Dendritic cell treated with granulocyte-macrophage colony-stimulating factor and Interleukin-4, amounts not matched to agents 40 ng/mL and 50 ng/mL, for 4 days (primary cell): Measurements from ENCODE around the gene SCGB3A2.

Experiments used
- H3K27ac Mint-ChIP-seq: one replicate; pipeline ENCODE4 v1.8.0; 2022; ENCODE audit warnings: mild to moderate bottlenecking, mixed read lengths
- H3K27me3 Mint-ChIP-seq: one replicate; pipeline ENCODE4 v1.8.0; 2022; ENCODE audit warnings: mild to moderate bottlenecking, mixed read lengths
- H3K36me3 Mint-ChIP-seq: one replicate; pipeline ENCODE4 v1.8.0; 2022; ENCODE audit warnings: low read depth, mixed read lengths
- H3K4me1 Mint-ChIP-seq: one replicate; pipeline ENCODE4 v1.8.0; 2022; ENCODE audit warnings: low read depth, mixed read lengths
- H3K4me3 Mint-ChIP-seq: one replicate; pipeline ENCODE4 v1.8.0; 2022; ENCODE audit warnings: mild to moderate bottlenecking, moderate library complexity, mixed read lengths
- H3K9me3 Mint-ChIP-seq: one replicate; pipeline ENCODE4 v1.8.0; 2022; ENCODE audit warnings: mixed read lengths
- intact Hi-C: fragments of 100-400 bp; cut with micrococcal nuclease; formaldehyde crosslinking; loops from one replicate; pipeline ENCODE4 v1.15.0; 2022

The SCGB3A2 gene

DNA sequence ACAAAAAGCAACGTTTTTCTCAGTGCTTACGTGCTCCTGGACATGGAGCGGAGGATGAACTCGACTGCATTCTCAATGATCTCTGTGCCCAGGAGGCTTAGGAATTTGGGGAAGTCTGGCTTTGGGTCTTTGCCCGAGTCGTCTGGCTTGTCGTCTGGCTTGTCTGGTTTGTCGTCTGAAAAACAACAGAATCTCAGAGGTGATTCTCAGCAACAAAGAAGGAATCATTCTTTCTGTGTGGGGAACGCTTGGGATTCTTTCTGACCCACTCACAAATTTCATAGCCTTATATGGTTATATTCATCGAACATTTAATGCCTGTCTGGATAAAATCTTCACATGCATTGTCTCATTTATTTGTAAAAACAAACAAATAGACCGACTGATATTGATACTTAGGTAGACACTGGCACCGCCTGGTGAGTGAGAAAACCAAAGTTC lies 23.1 kb downstream of the SCGB3A2 start:
- no peaks in the 10 kb centered on the region for H3K9me3 Mint-ChIP-seq
- H3K4me1 Mint-ChIP-seq = no peaks in the 10 kb centered on the region
- H3K36me3 Mint-ChIP-seq = no peaks in the 10 kb centered on the region
- no peaks in the 10 kb centered on the region for H3K27me3 Mint-ChIP-seq
- no peak overlapping the region for H3K27ac Mint-ChIP-seq
- intact Hi-C loops = no loop called here
- no peak overlapping the region for H3K4me3 Mint-ChIP-seq

DNA sequence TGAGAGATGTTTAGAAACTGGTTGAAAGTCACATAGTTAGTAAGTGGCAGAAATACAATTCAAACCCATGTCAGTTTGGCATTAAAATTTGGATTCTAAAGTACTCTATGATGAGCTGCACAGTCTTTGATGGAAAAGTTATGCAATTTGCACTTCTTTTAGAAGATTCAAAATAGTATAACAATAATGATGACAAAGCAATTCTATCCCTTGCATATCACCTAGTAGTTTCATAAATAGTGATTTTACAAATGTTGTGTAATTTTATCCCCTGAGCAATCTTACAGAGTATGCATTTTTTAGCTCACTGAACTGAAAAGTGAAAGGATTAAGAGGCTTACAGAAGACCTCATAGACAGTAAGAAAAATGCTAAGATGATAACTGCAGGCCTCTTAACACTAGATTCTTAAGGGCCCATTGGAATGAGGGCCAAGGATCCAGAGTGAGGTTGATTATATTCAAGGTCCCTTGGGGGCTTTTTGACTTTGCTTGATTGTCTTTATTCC lies 24.2 kb downstream of the SCGB3A2 start:
- intact Hi-C loops = no loop called here
- Mint-ChIP-seq H3K27ac (no peak overlapping the region), H3K27me3 (no peaks in the 10 kb centered on the region), H3K4me3 (no peak overlapping the region), H3K4me1 (no peaks in the 10 kb centered on the region), H3K9me3 (no peaks in the 10 kb centered on the region), H3K36me3 (no peaks in the 10 kb centered on the region)

DNA sequence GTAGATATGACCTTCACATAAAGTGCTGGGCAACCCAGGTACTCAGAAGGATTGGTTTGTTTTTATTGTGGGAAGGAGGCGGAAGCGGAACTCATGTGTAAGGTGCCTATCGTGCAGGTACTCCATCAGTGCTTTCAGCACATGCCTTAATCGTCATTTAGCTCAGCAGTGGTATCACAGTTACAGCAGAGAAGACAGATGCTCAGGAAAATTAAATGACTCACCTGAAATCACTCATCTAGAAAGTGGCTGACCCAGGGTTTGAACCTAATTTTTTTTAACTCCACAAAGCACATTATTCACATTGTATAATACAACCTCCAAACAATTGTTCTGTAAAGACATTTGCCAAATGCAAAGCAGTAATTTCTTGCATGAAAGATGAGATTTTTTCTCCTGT lies 25.6 kb downstream of the SCGB3A2 start:
- no peaks in the 10 kb centered on the region for H3K27me3 Mint-ChIP-seq
- no peaks in the 10 kb centered on the region for H3K9me3 Mint-ChIP-seq
- intact Hi-C loops = no loop called here
- no peak overlapping the region for H3K4me3 Mint-ChIP-seq
- H3K4me1 Mint-ChIP-seq = no peaks in the 10 kb centered on the region
- no peaks in the 10 kb centered on the region for H3K36me3 Mint-ChIP-seq
- no peak overlapping the region for H3K27ac Mint-ChIP-seq

DNA sequence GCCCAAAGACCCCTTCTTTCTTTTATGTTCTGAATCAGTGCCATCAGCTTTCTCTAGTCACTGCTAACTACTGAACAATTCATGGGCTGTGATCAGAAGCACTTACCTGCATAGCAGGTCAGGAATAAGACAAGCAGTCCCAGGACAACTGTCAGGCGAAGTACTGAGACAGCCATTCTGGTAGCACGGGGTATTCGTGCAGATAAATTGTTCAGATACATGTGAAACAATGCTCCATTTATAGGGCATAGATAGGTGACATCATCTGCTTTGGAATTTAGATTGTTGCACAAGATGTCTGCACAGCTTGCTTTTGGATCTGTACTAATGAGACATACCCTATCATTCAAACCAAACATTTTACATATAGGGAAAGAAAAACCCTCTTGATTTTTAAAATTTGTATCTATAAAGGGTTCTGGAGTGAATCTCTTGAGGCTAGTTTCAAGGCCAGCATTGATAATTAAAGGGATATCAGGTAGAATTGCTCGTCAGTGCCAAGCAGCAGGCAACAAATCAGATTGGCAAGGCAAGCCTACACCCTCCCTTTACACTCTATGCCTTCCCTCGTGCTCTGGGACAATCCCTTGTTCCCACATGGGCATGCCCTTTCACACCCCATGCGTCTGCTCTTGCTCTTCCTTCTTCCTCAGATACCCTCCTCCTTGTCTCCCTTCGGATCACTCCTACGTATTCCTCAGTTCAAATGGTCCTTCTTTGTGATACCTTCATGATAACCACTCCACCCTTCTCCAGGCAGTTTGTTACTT lies 28.0 kb downstream of the SCGB3A2 start, which contains the start of gene C5orf46:
C5orf46 (minus strand) TSS at position 213 of the 770 bp plus-strand sequence; CDS start at position 176, 37 bp downstream.
- no peaks in the 10 kb centered on the region for H3K36me3 Mint-ChIP-seq
- intact Hi-C loops = no loop called here
- H3K9me3 Mint-ChIP-seq = no peaks in the 10 kb centered on the region
- H3K27ac Mint-ChIP-seq = no peak within 1 kb of the TSS
- peaks cover 8% of the 10 kb centered on the region for H3K27me3 Mint-ChIP-seq
- H3K4me3 Mint-ChIP-seq = no peak within 1 kb of the TSS
- H3K4me1 Mint-ChIP-seq = no peaks in the 10 kb centered on the region

DNA sequence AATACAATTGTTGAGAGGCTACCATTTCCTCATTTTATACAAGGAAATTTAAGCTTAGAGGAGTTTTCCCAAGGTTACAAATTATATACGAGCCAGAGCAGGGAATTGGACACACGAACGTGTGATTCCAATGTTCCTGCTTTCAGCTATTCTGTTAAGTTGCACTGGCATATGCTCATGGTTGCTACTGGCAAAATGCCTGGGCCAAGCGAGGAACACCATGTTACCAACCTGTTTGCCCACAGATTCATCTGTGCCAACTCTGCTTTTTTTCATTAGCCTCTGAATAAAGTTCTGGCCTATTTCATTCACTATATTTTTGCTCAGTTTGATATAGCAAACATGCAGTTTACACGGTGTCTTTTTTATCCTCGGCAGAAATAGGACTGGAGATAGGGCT lies 32.9 kb downstream of the SCGB3A2 start:
- H3K4me3 Mint-ChIP-seq = no peak overlapping the region
- H3K4me1 Mint-ChIP-seq = peaks cover 6% of the 10 kb centered on the region
- intact Hi-C loops = no loop called here
- no peak overlapping the region for H3K27ac Mint-ChIP-seq
- H3K27me3 Mint-ChIP-seq = peaks cover 19% of the 10 kb centered on the region
- no peaks in the 10 kb centered on the region for H3K9me3 Mint-ChIP-seq
- H3K36me3 Mint-ChIP-seq = no peaks in the 10 kb centered on the region

DNA sequence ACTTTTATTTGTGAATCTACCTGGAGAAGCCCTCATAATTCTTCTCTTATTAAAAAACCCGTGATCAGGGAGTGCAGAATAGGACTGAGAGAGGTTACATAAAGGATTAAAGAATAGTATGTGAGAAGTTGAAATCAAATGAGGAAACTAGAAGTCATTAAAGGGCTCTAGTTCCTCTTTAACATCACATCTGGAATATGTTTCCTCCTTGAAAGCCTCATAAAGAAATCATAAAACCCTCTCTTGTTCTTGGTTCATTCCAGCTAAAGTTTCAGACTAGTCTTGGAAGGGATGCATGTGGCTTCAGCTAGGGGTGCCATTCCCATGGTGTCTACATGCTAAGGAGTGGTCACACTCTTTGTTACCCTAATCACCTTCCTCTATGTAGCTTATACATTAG lies 33.5 kb downstream of the SCGB3A2 start:
- H3K4me1 Mint-ChIP-seq = peaks cover 6% of the 10 kb centered on the region
- intact Hi-C loops = no loop called here
- H3K4me3 Mint-ChIP-seq = no peak overlapping the region
- no peaks in the 10 kb centered on the region for H3K36me3 Mint-ChIP-seq
- H3K27me3 Mint-ChIP-seq = peaks cover 19% of the 10 kb centered on the region
- H3K27ac Mint-ChIP-seq = no peak overlapping the region
- no peaks in the 10 kb centered on the region for H3K9me3 Mint-ChIP-seq

DNA sequence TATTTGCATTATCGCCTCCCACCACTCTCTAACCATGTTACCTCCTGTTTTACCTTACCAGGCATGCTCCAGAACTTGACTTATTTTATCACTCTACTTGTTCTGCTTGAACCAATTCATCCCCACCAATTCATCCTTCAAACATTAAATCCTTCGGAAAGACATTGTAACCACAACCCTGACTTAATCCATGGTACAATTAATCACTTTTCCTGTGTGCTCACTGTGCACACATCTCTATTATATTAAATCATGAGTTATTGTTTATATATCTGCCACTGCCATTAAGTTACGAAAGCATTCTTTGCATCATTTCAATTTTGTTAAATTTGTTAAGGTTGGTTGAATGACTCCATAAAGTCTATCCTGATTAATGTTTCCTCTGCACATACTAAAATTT lies 35.3 kb downstream of the SCGB3A2 start:
- Mint-ChIP-seq H3K27ac (no peak overlapping the region), H3K9me3 (no peaks in the 10 kb centered on the region), H3K4me3 (no peak overlapping the region), H3K36me3 (no peaks in the 10 kb centered on the region), H3K4me1 (peaks cover 6% of the 10 kb centered on the region), H3K27me3 (peaks cover 19% of the 10 kb centered on the region)
- intact Hi-C loops = no loop called here

DNA sequence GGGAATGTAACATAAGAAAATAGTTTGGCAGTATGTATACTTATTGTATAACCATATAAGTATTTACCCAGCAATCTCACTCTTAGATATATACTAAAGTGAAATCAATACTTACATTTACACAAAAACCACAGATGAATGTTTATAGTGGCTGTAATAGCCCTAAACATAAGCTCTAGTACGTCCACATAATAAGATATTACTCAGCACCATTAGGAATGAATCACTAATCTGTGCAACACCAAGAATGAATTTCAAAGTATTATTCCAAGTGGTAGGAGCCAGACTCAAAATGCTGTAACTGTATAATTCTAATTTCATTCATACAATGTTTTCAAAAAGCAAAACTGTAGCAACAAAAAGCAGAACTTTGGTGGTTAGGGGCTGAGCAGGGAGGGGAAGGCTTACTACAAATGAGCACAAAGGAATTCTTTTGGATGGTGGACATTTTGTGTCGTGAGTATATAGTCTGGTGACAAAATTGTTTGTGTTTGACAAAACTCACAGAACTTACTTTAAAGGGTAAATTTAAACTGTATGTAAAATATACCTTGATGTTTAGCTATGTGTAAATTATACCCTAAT lies 39.7 kb downstream of the SCGB3A2 start:
- Mint-ChIP-seq H3K4me3 (no peak overlapping the region), H3K27me3 (peaks cover under 1% of the 10 kb centered on the region), H3K36me3 (no peaks in the 10 kb centered on the region), H3K27ac (no peak overlapping the region), H3K9me3 (no peaks in the 10 kb centered on the region), H3K4me1 (peaks cover 9% of the 10 kb centered on the region)
- intact Hi-C loops = no loop called here

DNA sequence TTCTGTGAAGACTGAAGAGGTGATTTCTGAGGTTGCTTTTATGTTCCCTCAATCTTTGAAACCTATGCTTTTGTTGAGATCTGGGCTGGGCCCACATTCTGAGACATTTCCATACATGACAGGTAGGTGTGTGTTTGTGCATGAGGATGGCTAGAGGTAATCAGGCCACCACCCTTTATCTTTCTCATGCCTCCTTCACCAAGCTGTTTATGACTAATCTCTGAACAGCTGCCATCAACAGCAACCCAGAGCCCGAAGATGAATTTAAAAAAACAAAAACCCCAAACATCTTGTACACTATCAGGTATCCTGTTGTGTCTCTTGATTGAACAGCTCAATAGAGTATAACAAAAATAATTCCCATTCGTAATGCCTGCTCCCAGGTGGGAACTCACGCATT lies 40.4 kb downstream of the SCGB3A2 start:
- Mint-ChIP-seq H3K36me3 (no peaks in the 10 kb centered on the region), H3K4me1 (peaks cover 9% of the 10 kb centered on the region), H3K4me3 (no peak overlapping the region), H3K27ac (no peak overlapping the region), H3K27me3 (no peaks in the 10 kb centered on the region), H3K9me3 (no peaks in the 10 kb centered on the region)
- intact Hi-C loops = no loop called here

DNA sequence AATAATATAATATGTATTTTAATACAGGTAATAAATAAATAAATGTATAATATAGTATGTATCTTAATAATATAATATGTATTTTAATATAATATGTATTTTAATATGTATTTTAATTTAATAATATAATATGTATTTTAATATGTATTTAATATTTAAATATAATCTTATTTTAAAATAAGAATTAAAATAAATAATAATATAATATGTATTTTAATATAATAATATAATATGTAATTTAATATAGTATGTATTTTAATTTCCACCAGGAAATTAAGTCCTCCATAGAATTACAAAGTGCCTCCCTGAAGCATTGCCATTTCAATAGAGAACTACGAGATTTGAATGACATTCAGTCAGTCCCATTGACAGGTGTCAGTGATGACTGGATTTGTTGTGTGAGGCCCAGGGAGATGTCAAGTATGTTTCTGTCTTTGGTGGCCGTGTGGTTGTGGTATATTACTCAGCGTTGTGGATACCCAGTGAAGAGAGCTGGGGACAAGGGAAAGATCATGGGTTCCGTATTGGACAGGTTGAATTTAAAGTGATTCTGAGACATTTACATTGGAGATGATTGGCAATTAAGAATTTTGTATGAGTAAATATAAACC lies 42.0 kb downstream of the SCGB3A2 start:
- Mint-ChIP-seq H3K36me3 (no peaks in the 10 kb centered on the region), H3K4me3 (no peak overlapping the region), H3K9me3 (no peaks in the 10 kb centered on the region), H3K27me3 (no peaks in the 10 kb centered on the region), H3K27ac (no peak overlapping the region), H3K4me1 (peaks cover 9% of the 10 kb centered on the region)
- intact Hi-C loops = no loop called here

DNA sequence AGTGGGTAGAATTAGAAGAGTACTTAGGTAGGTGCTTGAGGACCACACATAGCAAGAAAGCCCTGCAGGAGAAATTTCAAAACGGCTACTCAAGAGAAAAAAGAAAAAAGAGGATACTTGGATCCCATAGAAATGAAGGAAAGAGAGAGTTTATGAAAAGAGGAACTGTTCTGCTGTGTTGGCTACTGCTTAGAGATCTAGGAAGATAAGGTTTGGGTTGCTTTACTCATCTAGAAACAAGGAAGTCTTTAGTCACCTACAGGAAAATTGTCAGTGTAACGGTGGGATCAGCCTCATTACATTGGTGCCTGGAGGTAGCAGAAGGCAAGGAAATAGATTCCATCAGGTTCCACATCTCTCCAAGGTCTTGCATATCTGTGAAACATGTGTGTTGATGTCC lies 42.6 kb downstream of the SCGB3A2 start:
- Mint-ChIP-seq H3K27me3 (no peaks in the 10 kb centered on the region), H3K4me1 (peaks cover 10% of the 10 kb centered on the region), H3K36me3 (no peaks in the 10 kb centered on the region), H3K27ac (no peak overlapping the region), H3K9me3 (peaks cover 3% of the 10 kb centered on the region), H3K4me3 (no peak overlapping the region)
- intact Hi-C loops = no loop called here

DNA sequence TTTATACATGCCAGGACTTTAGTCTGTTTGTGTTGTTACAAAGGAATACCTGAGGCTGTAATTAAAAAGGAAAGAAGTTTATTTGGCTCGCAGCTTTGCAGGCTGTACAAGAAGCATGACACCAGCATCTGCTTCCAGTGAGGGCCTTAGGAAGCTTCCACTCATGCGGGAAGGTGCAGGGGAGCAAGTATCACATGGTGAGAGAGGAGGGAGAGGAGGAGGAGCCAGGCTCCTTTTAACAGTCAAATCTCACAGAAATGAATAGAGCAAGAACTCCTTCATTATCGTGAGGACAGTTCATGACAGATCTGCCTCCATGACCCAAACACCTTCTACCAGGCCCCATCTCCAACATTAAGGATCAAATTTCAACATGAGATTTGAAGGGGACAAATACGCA lies 46.5 kb downstream of the SCGB3A2 start:
- no peak overlapping the region for H3K4me3 Mint-ChIP-seq
- intact Hi-C loops = no loop called here
- no peak overlapping the region for H3K27ac Mint-ChIP-seq
- H3K9me3 Mint-ChIP-seq = peaks cover 9% of the 10 kb centered on the region
- no peaks in the 10 kb centered on the region for H3K36me3 Mint-ChIP-seq
- no peaks in the 10 kb centered on the region for H3K27me3 Mint-ChIP-seq
- H3K4me1 Mint-ChIP-seq = peaks cover 29% of the 10 kb centered on the region

DNA sequence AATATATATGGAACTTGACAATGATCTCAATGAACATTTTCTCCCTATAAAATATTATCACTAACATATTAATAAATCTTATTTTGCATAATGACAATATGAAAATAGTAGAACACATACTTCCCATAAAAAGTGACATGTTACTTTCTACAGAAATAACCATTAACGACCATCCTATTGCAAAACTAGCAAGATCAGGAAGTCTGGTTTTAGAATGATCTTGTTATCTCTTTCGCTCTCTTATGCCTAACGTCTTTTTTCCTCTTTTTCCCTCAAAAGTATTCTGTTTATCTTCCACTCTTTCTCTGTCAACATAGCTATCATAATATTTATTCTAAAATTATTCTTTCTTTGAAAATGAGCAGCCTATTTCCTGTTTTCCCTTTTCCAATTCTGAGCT lies 49.4 kb downstream of the SCGB3A2 start:
- peaks cover 38% of the 10 kb centered on the region for H3K4me1 Mint-ChIP-seq
- no peak overlapping the region for H3K4me3 Mint-ChIP-seq
- no peaks in the 10 kb centered on the region for H3K36me3 Mint-ChIP-seq
- peaks cover 9% of the 10 kb centered on the region for H3K9me3 Mint-ChIP-seq
- no peaks in the 10 kb centered on the region for H3K27me3 Mint-ChIP-seq
- intact Hi-C loops = no loop called here
- H3K27ac Mint-ChIP-seq = no peak overlapping the region

DNA sequence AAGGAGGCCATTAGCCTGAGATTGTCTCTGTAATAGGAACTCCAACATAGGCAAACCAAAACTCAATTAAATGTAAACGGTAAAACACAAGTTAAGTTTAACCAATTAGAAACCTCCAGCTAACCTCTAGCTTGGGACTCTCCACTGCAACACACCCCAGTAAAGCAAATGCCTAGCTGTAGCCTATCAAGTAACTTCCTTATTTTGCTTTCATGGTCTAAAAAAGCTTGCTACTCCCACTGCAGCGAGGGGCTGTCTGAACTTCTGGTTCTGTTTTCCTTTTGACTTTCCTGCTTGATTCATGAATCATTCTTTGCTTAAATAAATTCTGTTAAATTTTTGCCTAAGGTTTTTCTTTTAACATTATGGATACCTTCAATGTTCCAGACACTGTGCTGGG lies 52.3 kb downstream of the SCGB3A2 start:
- Mint-ChIP-seq H3K27me3 (no peaks in the 10 kb centered on the region), H3K4me1 (peaks cover 38% of the 10 kb centered on the region), H3K4me3 (no peak overlapping the region), H3K36me3 (no peaks in the 10 kb centered on the region), H3K27ac (no peak overlapping the region), H3K9me3 (peaks cover 9% of the 10 kb centered on the region)
- intact Hi-C loops = no loop called here
